Calu3 (cell line): ENCODE results near the gene KCNH4. TPM values are rescaled to one million over a fixed set of nuclear protein-coding genes. Genes with fewer than 3 reads are reported as not detected.
"Not testable (repeated sequence)": the region's sequence is repeated elsewhere in the genome, so short reads cannot be mapped to it uniquely, and the experiment has no call there.

Source experiments
- BruUV-seq: library from RNA; stranded (reverse); fragments of 400-500 nt; replicated peaks from 2 replicates; lab custom pipeline; 2021; lab: Mats Ljungman, UMichigan
- CTCF ChIA-PET: fragments of 300-600 bp; sonication (Branson Sonifier 250); formaldehyde crosslinking; loops from one replicate; lab custom pipeline; 2022; ENCODE audit warnings: antibody characterized with exemption; lab: Charles Lee
- DNase-seq: peaks from one replicate; pipeline ENCODE4 v3.0.0; 2022
- H3K27ac Mint-ChIP-seq: one replicate; pipeline ENCODE4 v1.8.0; 2022; ENCODE audit warnings: mixed read lengths; ENCODE audit not compliant: unreplicated experiment
- H3K27me3 Mint-ChIP-seq: one replicate; pipeline ENCODE4 v1.8.0; 2022; ENCODE audit warnings: mixed read lengths; ENCODE audit not compliant: unreplicated experiment
- H3K36me3 Mint-ChIP-seq: one replicate; pipeline ENCODE4 v1.8.0; 2022; ENCODE audit warnings: mild to moderate bottlenecking, moderate library complexity, mixed read lengths; ENCODE audit not compliant: insufficient read depth, unreplicated experiment
- H3K4me1 Mint-ChIP-seq: one replicate; pipeline ENCODE4 v1.8.0; 2022; ENCODE audit warnings: mild to moderate bottlenecking, low read depth, mixed read lengths; ENCODE audit not compliant: unreplicated experiment
- H3K4me3 Mint-ChIP-seq: one replicate; pipeline ENCODE4 v1.8.0; 2022; ENCODE audit warnings: mild to moderate bottlenecking, low read depth, moderate library complexity, mixed read lengths; ENCODE audit not compliant: unreplicated experiment
- H3K9me3 Mint-ChIP-seq: one replicate; pipeline ENCODE4 v1.8.0; 2022; ENCODE audit warnings: low read depth, mixed read lengths; ENCODE audit not compliant: unreplicated experiment
- intact Hi-C: fragments of 100-400 bp; cut with micrococcal nuclease; formaldehyde crosslinking; loops from one replicate; pipeline ENCODE4 v1.10.0; 2022; ENCODE audit not compliant: unreplicated experiment
- total RNA-seq: library from RNA; stranded (reverse); gene quantifications from 2 replicates; pipeline ENCODE4 v1.2.3, GENCODE V29; 2022
- TF ChIP-seq, protein P1 (sequence below): fragments of 200-600 bp; IDR thresholded peaks from one replicate; pipeline ENCODE4 v1.8.0; 2022; ENCODE audit warnings: antibody characterized with exemption; ENCODE audit not compliant: unreplicated experiment

KCNH4 gene
- total RNA-seq, 1 experiment from 2014 or later, result not detected

DNA sequence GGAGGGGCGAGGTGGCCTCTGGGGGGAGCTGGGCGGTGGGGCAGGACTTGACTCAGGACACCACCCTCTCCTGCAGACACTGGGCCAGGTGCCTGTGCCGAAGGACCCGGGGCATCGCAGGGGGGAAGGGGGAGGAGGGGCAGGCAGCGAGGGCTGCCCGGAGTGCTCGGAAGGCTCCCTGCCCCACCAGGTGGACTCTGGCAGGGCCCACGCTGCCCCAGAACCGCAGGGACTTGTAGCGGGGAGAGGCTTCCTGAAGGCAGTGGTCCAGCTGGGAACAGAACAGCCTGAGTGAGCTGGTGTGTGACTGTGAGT is 8.7 kb upstream of the KCNH4 start:
- no peaks in the 10 kb centered on the region for H3K27me3 Mint-ChIP-seq
- peaks cover 27% of the 10 kb centered on the region for H3K36me3 Mint-ChIP-seq
- no TSS peak for BruUV-seq
- H3K9me3 Mint-ChIP-seq, result no peaks in the 10 kb centered on the region
- CTCF ChIA-PET, result interaction anchor here (1.0 kb wide), 1 partner anchor 10 kb away, joined by 3 read pairs; no protein-coding TSS in a partner anchor
- intact Hi-C loops, result no loop called here
- H3K4me3 Mint-ChIP-seq, result no peak overlapping the region
- no peak overlapping the region for H3K27ac Mint-ChIP-seq
- TF ChIP-seq, protein P1, sequence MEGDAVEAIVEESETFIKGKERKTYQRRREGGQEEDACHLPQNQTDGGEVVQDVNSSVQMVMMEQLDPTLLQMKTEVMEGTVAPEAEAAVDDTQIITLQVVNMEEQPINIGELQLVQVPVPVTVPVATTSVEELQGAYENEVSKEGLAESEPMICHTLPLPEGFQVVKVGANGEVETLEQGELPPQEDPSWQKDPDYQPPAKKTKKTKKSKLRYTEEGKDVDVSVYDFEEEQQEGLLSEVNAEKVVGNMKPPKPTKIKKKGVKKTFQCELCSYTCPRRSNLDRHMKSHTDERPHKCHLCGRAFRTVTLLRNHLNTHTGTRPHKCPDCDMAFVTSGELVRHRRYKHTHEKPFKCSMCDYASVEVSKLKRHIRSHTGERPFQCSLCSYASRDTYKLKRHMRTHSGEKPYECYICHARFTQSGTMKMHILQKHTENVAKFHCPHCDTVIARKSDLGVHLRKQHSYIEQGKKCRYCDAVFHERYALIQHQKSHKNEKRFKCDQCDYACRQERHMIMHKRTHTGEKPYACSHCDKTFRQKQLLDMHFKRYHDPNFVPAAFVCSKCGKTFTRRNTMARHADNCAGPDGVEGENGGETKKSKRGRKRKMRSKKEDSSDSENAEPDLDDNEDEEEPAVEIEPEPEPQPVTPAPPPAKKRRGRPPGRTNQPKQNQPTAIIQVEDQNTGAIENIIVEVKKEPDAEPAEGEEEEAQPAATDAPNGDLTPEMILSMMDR, result no peak
- H3K4me1 Mint-ChIP-seq, result peaks cover 20% of the 10 kb centered on the region
- no peak for DNase-seq

DNA sequence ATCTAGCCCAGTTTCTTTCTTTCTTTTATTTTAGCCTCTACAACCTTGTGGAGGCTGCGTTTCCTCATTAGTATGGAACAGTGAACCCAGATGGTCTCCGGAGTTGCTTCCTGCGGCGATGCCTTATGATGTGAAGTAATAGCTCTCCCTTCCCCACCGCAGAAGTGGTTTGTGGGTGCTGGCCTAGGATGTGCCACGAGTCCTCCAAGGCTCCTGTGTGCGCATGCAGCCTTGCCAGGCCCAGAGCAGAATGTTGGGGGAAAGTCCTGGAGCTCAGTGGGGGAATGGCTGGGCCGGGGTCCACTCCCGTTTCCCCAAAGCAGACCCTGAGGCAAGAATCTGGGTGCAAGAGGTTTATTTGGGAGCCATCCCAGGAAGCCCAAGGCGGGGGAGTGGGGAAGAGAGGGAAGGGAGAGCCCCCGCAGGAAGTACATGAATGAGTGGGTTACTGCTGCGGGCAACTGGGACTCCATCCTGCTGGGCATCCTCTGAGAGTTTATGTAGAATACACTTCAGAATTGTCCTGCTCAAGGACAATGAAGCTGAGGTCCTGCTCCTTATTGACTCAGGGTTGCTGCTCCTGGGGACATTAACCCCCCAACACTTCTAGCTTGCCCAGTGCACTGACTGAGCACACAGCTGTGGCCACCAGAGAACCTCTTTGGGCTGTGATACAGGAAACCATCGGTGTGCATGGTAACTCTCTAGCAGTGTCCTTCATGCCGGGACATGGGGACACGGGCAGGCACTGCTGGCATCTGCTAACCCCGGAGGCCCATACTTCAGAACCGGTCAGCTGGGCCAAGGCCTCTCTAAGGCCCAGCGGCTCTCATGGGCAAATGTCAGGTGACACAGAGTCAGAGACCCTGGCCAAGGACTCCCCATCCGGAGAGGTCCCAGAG is 8.1 kb upstream of the KCNH4 start:
- TF ChIP-seq, protein P1, result no peak
- DNase-seq, result no peak
- Mint-ChIP-seq H3K36me3 (peaks cover 21% of the 10 kb centered on the region), H3K9me3 (no peaks in the 10 kb centered on the region), H3K27me3 (no peaks in the 10 kb centered on the region), H3K4me3 (no peak overlapping the region), H3K4me1 (peaks cover 24% of the 10 kb centered on the region), H3K27ac (no peak overlapping the region)
- intact Hi-C loops, result no loop called here
- BruUV-seq, result TSS peak; percentile 69
- CTCF ChIA-PET, result interaction anchor here (0.6 to 1.0 kb wide), 3 partner anchors 9 to 337 kb away, joined by 3 read pairs; no protein-coding TSS in a partner anchor

DNA sequence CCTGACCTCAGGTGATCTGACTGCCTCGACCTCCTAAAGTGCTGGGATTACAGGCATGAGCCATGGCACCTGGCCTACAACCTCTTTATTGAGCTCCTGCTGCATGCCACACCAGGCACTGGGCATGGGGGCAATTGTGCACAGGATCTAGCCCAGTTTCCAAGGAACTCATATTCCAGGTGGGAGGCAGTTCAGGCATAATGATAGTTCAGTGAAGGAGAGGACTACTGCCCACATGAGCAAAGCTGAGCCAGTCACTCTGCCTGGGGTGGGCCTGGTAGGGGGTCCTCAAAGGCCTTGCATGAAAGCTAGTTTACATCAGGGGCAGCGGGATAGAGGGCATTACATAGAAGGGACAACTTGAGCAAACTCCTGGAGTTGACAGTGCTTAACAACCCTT is 6.9 kb upstream of the KCNH4 start:
- no TSS peak for BruUV-seq
- Mint-ChIP-seq H3K27ac (no peak overlapping the region), H3K27me3 (no peaks in the 10 kb centered on the region), H3K36me3 (peaks cover 14% of the 10 kb centered on the region), H3K4me1 (peaks cover 25% of the 10 kb centered on the region), H3K9me3 (no peaks in the 10 kb centered on the region), H3K4me3 (no peak overlapping the region)
- intact Hi-C loops, result no loop called here
- TF ChIP-seq, protein P1, result no peak
- DNase-seq, result no peak
- CTCF ChIA-PET, result interaction anchor here (0.5 to 1.4 kb wide), 3 partner anchors 12 to 34 kb away, joined by 3 to 4 read pairs (median 3); no protein-coding TSS in a partner anchor

DNA sequence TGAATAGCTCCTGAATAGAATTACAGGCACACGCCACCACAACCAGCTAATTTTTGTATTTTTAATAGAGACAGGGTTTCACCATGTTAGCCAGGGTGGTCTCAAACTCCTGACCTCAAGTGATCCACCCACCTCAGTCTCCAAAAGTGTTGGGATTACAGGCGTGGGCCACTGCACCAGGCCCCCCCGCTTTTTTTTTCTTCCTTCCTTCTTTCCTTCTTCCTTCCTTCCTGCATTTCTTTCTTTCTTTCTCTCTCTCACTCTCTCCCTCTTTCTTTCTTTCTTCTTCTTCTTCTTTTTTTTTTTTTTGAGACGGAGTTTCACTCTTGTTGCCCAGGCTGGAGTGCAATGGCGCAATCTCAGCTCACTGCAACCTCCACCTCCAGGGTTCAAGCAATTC is 5.2 kb upstream of the KCNH4 start:
- intact Hi-C loops, H3K27ac Mint-ChIP-seq, H3K4me3 Mint-ChIP-seq, H3K9me3 Mint-ChIP-seq, H3K36me3 Mint-ChIP-seq, BruUV-seq, DNase-seq: not testable (repeated sequence)
- CTCF ChIA-PET, result interaction anchor here (0.5 kb wide), 1 partner anchor 62 kb away, joined by 3 read pairs; no protein-coding TSS in a partner anchor
- Mint-ChIP-seq H3K27me3 (peaks cover 11% of the 10 kb centered on the region), H3K4me1 (peaks cover 29% of the 10 kb centered on the region)

DNA sequence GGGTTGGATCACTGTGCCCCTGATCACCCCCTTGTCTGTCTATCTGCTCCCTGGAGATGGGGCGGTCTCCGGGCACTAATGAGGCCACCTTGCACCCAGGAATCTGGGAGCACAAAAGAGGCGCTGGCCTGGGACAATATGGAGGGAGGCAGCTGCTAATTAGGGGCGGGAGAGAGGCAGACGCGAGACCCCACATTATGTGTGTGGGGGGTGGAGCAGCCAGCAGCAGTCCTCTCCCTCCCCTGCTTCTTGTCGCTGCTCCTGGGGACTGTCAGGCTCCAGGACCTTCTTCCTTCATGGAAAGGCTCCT is 4.6 kb upstream of the KCNH4 start:
- Mint-ChIP-seq H3K4me3 (no peak overlapping the region), H3K36me3 (peaks cover 5% of the 10 kb centered on the region)
- CTCF ChIA-PET, result no interaction called here

More for the DNA sequence above, 4.6 kb upstream of the KCNH4 start:
- TF ChIP-seq, protein P1, result no peak
- no TSS peak for BruUV-seq
- no peaks in the 10 kb centered on the region for H3K9me3 Mint-ChIP-seq
- intact Hi-C loops, result no loop called here
- DNase-seq, result no peak
- H3K27me3 Mint-ChIP-seq, result peaks cover 17% of the 10 kb centered on the region
- H3K27ac Mint-ChIP-seq, result no peak overlapping the region
- peaks cover 29% of the 10 kb centered on the region for H3K4me1 Mint-ChIP-seq
